ENCODE results near the gene GOLGA7B.

GRCh38 chr10:97887399-97887798 lies 37.8 kb downstream of the GOLGA7B start:
- no peak for TF ChIP-seq POLR2AphosphoS5 (IDR thresholded peaks at IDR 0.05; ENCODE audit: low read depth, low read length)
- TF ChIP-seq, protein P1, sequence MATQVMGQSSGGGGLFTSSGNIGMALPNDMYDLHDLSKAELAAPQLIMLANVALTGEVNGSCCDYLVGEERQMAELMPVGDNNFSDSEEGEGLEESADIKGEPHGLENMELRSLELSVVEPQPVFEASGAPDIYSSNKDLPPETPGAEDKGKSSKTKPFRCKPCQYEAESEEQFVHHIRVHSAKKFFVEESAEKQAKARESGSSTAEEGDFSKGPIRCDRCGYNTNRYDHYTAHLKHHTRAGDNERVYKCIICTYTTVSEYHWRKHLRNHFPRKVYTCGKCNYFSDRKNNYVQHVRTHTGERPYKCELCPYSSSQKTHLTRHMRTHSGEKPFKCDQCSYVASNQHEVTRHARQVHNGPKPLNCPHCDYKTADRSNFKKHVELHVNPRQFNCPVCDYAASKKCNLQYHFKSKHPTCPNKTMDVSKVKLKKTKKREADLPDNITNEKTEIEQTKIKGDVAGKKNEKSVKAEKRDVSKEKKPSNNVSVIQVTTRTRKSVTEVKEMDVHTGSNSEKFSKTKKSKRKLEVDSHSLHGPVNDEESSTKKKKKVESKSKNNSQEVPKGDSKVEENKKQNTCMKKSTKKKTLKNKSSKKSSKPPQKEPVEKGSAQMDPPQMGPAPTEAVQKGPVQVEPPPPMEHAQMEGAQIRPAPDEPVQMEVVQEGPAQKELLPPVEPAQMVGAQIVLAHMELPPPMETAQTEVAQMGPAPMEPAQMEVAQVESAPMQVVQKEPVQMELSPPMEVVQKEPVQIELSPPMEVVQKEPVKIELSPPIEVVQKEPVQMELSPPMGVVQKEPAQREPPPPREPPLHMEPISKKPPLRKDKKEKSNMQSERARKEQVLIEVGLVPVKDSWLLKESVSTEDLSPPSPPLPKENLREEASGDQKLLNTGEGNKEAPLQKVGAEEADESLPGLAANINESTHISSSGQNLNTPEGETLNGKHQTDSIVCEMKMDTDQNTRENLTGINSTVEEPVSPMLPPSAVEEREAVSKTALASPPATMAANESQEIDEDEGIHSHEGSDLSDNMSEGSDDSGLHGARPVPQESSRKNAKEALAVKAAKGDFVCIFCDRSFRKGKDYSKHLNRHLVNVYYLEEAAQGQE (IDR thresholded peaks at IDR 0.05; ENCODE audit: insufficient read depth in 1 of 2, low read depth in 2 of 2, low read length in 2 of 2): no peak
- no peak for TF ChIP-seq TAF1 (IDR thresholded peaks at IDR 0.05; ENCODE audit: borderline replicate concordance, insufficient read depth, low read length)
- TF ChIP-seq FOXP2 (optimal IDR thresholded peaks at IDR 0.05; ENCODE audit: borderline replicate concordance, extremely low read depth, extremely low read length, insufficient read depth): no peak
